DND-41 (cell line): ENCODE results near the gene BACH2.

Source experiments
- ATAC-seq: fragments of 200-7000 bp; cut with Tn5 transposase; 3 replicates; pipeline ENCODE4 v1.9.1; 2021; ENCODE audit warnings: low read depth; ENCODE audit not compliant: insufficient read depth
- DNase-seq: peaks from one replicate; pipeline ENCODE4 v3.0.0-alpha.2; 2020
- H2AFZ ChIP-seq: 2 replicates; pipeline ENCODE4 v1.6.0; 2012; ENCODE audit warnings: low read depth, low read length
- H3K27ac ChIP-seq: 2 replicates; pipeline ENCODE4 v1.5.1; 2012; ENCODE audit warnings: low read length, inconsistent platforms
- H3K27me3 ChIP-seq: fragments of 200-600 bp; sonication (generic); 2 replicates; pipeline ENCODE4 v1.6.0; 2012; ENCODE audit warnings: low read length, mild to moderate bottlenecking, inconsistent platforms; ENCODE audit not compliant: insufficient read depth, poor library complexity
- H3K36me3 ChIP-seq: 2 replicates; pipeline ENCODE4 v1.5.1; 2012; ENCODE audit warnings: low read length, inconsistent platforms; ENCODE audit not compliant: insufficient read depth
- H3K4me1 ChIP-seq: 2 replicates; pipeline ENCODE4 v1.5.1; 2012; ENCODE audit warnings: mild to moderate bottlenecking, low read length; ENCODE audit not compliant: insufficient read depth
- H3K4me2 ChIP-seq: 2 replicates; pipeline ENCODE4 v1.6.0; 2012; ENCODE audit warnings: mild to moderate bottlenecking, moderate library complexity, low read length, inconsistent platforms; ENCODE audit not compliant: insufficient read depth
- H3K4me3 ChIP-seq, 2 experiments: fragments of 200-600 bp in 1 of 2; shearing (Covaris generic) in 1 of 2; 2 replicates each; pipeline ENCODE4 v1.5.1; 2012 to 2016; ENCODE audit warnings: inconsistent platforms in 2 of 2, low read length in 2 of 2, mild to moderate bottlenecking in 2 of 2, low read depth in 1 of 2, moderate library complexity in 1 of 2
- H3K79me2 ChIP-seq: 2 replicates; pipeline ENCODE4 v1.6.0; 2012; ENCODE audit warnings: low read length, inconsistent platforms; ENCODE audit not compliant: insufficient read depth
- H3K9ac ChIP-seq: 2 replicates; pipeline ENCODE4 v1.6.0; 2012; ENCODE audit warnings: low read depth, mild to moderate bottlenecking, inconsistent platforms, low read length, moderate library complexity
- H3K9me3 ChIP-seq: 2 replicates; pipeline ENCODE4 v1.5.1; 2012; ENCODE audit warnings: low read length, moderate library complexity, mild to moderate bottlenecking, inconsistent platforms; ENCODE audit not compliant: insufficient read depth, severe bottlenecking
- H4K20me1 ChIP-seq: 2 replicates; pipeline ENCODE4 v1.6.0; 2012; ENCODE audit warnings: low read length; ENCODE audit not compliant: insufficient read depth
- CTCF ChIP-seq: IDR thresholded peaks from 2 replicates; pipeline ENCODE4 v1.5.1; 2012; ENCODE audit warnings: borderline replicate concordance, low read length, moderate library complexity, mild to moderate bottlenecking; ENCODE audit not compliant: poor library complexity, severe bottlenecking; ENCODE audit errors: extremely low read depth
- EZH2 ChIP-seq: IDR thresholded peaks from 3 replicates; pipeline ENCODE4 v1.6.1; 2012; ENCODE audit warnings: borderline replicate concordance, low read depth, mild to moderate bottlenecking, moderate library complexity, low read length, inconsistent platforms; ENCODE audit not compliant: severe bottlenecking

BACH2 gene

DNA sequence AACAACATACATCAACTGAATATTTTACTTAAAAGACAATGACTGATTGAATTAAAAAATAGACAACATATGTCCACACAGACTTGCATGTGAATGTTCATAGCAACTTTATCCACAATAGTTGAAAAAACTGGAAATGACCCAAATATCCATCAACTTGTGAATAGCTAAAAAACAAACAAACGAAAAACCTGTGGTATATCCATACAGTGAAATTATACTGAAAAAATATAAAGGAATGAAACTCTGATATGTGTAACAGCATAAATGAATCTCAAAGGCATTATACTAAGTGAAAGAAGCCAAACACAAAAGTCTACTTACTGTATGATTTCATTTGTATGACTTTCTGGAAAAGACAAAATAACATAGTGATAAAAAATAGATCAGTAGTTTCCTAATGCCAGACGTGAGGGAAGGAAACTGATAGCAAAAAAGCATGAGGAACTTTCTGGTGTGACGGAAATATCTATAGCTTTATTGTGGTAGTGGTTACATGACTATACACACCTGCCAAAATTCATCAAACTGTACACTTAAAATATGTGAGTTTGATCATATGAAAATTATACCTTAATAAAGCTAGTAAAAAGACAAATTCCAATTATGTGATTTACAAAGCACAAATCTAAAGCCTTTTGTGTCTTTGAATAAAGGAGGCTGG lies 123.2 kb downstream of the BACH2 start:
- Histone ChIP-seq H3K27me3 (no peaks in the 10 kb centered on the region), H4K20me1 (no peaks in the 10 kb centered on the region), H3K4me2 (no peak overlapping the region), H2AFZ (no peak overlapping the region), H3K27ac (no peak overlapping the region), H3K36me3 (no peaks in the 10 kb centered on the region), H3K9me3 (no peaks in the 10 kb centered on the region), H3K9ac (no peak overlapping the region), H3K79me2 (no peaks in the 10 kb centered on the region), H3K4me1 (peaks cover 11% of the 10 kb centered on the region; the same call in 1 of the 2 replicates), H3K4me3 (no peak overlapping the region)
- DNase-seq (no peak), ATAC-seq (no peak)
- TF ChIP-seq CTCF (no peak), EZH2 (no peak)

DNA sequence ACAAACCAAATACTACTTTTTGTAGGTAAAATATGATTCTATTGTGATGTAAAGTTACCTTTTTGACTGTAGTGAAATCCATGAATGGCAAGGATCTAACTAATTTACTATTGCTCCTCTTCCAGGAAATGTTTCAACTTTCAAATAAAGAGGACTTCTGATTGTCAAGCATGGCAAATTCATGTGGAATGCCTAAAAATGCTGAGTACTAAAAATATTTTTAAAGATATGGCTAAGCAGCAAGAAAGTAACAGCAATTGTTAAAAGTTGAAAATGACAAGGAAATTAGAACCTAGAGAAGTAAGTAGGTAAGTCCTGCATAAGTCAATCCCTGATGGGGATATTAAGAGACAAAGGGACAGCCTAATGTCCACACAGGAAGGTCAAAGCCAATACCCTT lies 126.0 kb downstream of the BACH2 start:
- no peak overlapping the region for H3K4me2 ChIP-seq
- 0 out of 2 replicates have a peak, but pooled peaks cover 4% of the 10 kb centered on the region for H3K4me1 ChIP-seq
- no peaks in the 10 kb centered on the region for H3K79me2 ChIP-seq
- H2AFZ ChIP-seq: no peak overlapping the region
- no peak for ATAC-seq
- no peaks in the 10 kb centered on the region for H3K9me3 ChIP-seq
- no peak for DNase-seq
- H3K27ac ChIP-seq: no peak overlapping the region
- TF ChIP-seq CTCF (no peak), EZH2 (no peak)
- H3K9ac ChIP-seq: no peak overlapping the region
- no peaks in the 10 kb centered on the region for H4K20me1 ChIP-seq
- H3K36me3 ChIP-seq: no peaks in the 10 kb centered on the region
- no peaks in the 10 kb centered on the region for H3K27me3 ChIP-seq
- H3K4me3 ChIP-seq: no peak overlapping the region

DNA sequence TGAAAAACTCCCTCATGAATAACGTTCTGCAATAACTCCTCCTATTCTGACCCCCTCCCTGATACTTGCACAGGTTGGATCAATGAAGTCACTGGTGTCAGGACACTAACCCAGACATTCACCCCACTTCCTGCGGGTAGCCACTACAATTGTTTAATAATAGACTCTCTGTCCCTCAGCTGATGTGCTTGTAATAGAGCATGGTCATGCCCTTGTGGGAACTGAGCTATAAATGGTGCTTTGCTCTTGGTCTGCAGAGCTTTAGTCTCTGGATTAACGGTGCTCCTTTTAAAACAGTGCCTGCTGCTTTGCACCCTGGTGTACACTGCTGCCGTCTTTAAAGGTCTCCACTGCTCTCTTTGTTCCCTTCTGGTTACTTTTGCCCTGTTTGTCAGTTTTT lies 127.3 kb downstream of the BACH2 start:
- Histone ChIP-seq H3K9me3 (no peaks in the 10 kb centered on the region), H3K79me2 (no peaks in the 10 kb centered on the region), H3K27me3 (no peaks in the 10 kb centered on the region), H2AFZ (no peak overlapping the region), H3K27ac (no peak overlapping the region), H3K36me3 (no peaks in the 10 kb centered on the region), H3K9ac (no peak overlapping the region), H3K4me3 (no peak overlapping the region), H3K4me2 (no peak overlapping the region), H4K20me1 (no peaks in the 10 kb centered on the region), H3K4me1 (0 out of 2 replicates have a peak, but pooled peaks cover 4% of the 10 kb centered on the region)
- no peak for ATAC-seq
- DNase-seq: no peak
- TF ChIP-seq CTCF (no peak), EZH2 (no peak)
